Gastrocnemius medialis (tissue), 4 donors: ENCODE data around the gene RTN3.

ENCODE experiments used
- POLR2A ChIP-seq, 2 donors: fragments of 450-650 bp; IDR thresholded peaks; one replicate each; pipeline ENCODE4 v1.6.1; 2017; ENCODE audit warnings: antibody characterized with exemption in 2 of 2, mild to moderate bottlenecking in 2 of 2, moderate library complexity in 2 of 2
- TF ChIP-seq, protein P1 (sequence below), 5 experiments: fragments of 450-650 bp in 3 of 5; fragments of 200-600 bp in 2 of 5; sonication (generic) in 2 of 5; IDR thresholded peaks in 4 of 5; conservative IDR thresholded peaks in 1 of 5; 1 replicate in 4 of 5; 2 replicates in 1 of 5; pipeline ENCODE4 v1.5.1; 2016 to 2019; ENCODE audit warnings: antibody characterized with exemption in 5 of 5, mild to moderate bottlenecking in 3 of 5, moderate library complexity in 3 of 5

DNA sequence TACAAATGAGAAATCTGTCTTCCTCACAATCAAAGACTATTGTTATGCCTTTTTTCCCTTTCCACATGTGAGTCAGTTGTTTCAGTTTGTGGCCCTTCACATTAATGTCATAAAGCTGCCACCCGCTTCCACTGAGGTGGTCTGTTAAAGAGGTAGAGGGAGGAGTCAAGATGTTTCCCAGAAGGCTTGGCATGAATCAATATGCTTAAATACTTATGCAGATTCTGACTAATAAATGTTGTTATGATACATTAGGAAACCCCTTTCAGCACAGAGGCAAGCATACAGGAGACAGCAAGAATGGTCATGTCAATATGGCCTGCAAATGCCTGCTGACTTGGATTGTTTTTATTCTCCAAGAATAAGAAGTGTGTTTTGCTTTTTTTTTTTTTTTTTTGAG lies 6.5 kb downstream of the RTN3 start:
- TF ChIP-seq, protein P1, sequence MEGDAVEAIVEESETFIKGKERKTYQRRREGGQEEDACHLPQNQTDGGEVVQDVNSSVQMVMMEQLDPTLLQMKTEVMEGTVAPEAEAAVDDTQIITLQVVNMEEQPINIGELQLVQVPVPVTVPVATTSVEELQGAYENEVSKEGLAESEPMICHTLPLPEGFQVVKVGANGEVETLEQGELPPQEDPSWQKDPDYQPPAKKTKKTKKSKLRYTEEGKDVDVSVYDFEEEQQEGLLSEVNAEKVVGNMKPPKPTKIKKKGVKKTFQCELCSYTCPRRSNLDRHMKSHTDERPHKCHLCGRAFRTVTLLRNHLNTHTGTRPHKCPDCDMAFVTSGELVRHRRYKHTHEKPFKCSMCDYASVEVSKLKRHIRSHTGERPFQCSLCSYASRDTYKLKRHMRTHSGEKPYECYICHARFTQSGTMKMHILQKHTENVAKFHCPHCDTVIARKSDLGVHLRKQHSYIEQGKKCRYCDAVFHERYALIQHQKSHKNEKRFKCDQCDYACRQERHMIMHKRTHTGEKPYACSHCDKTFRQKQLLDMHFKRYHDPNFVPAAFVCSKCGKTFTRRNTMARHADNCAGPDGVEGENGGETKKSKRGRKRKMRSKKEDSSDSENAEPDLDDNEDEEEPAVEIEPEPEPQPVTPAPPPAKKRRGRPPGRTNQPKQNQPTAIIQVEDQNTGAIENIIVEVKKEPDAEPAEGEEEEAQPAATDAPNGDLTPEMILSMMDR (IDR thresholded peaks at IDR 0.05 in 4 of 5, conservative IDR thresholded peaks at IDR 0.05 in 1 of 5): no peak
- no peak for TF ChIP-seq POLR2A (IDR thresholded peaks at IDR 0.05)
